Osteoblast (primary cell): Measurements from ENCODE around the gene KDM3A. TPM values are rescaled to one million over a fixed set of nuclear protein-coding genes. Genes with fewer than 3 reads are reported as not detected.

Experiments
- DNase-seq: peaks from one replicate; pipeline ENCODE4 v3.0.0; 2011; ENCODE audit warnings: low spot score, mixed read lengths; ENCODE audit not compliant: insufficient read length; ENCODE audit errors: missing footprints
- H2AFZ ChIP-seq: 2 replicates; pipeline ENCODE4 v1.6.0; 2011; ENCODE audit warnings: mild to moderate bottlenecking, low read length
- H3K27ac ChIP-seq: 2 replicates; pipeline ENCODE4 v1.5.1; 2011; ENCODE audit warnings: mild to moderate bottlenecking, low read depth, low read length, moderate library complexity
- H3K27me3 ChIP-seq: 2 replicates; pipeline ENCODE4 v1.6.0; 2012; ENCODE audit warnings: mild to moderate bottlenecking, control low read depth, inconsistent platforms, low read length, moderate library complexity; ENCODE audit not compliant: insufficient read depth
- H3K36me3 ChIP-seq: 2 replicates; pipeline ENCODE4 v1.5.1; 2011; ENCODE audit warnings: mild to moderate bottlenecking, low read length, control low read depth, moderate library complexity; ENCODE audit not compliant: insufficient read depth
- H3K4me1 ChIP-seq: 2 replicates; pipeline ENCODE4 v1.5.1; 2011; ENCODE audit warnings: mild to moderate bottlenecking, low read length, control low read depth, moderate library complexity; ENCODE audit not compliant: insufficient read depth
- H3K4me2 ChIP-seq: 2 replicates; pipeline ENCODE4 v1.6.0; 2011; ENCODE audit warnings: mild to moderate bottlenecking, low read length; ENCODE audit not compliant: insufficient read depth
- H3K4me3 ChIP-seq: fragments of 200-600 bp; sonication (generic); 3 replicates; pipeline ENCODE4 v1.5.1; 2012; ENCODE audit warnings: mild to moderate bottlenecking, low read length, inconsistent platforms; ENCODE audit not compliant: insufficient read depth
- H3K79me2 ChIP-seq: 2 replicates; pipeline ENCODE4 v1.6.0; 2012; ENCODE audit warnings: mild to moderate bottlenecking, low read length, control low read depth, inconsistent platforms; ENCODE audit not compliant: insufficient read depth
- H3K9me3 ChIP-seq: 2 replicates; pipeline ENCODE4 v1.5.1; 2011; ENCODE audit warnings: low read depth, low read length, control low read depth
- H4K20me1 ChIP-seq: 2 replicates; pipeline ENCODE4 v1.6.0; 2012; ENCODE audit warnings: mild to moderate bottlenecking, low read length, control low read depth; ENCODE audit not compliant: insufficient read depth
- total RNA-seq: library from RNA; depleted of rRNA; stranded (reverse); fragments of >200 nt; gene quantifications from 2 replicates; pipeline ENCODE4 v1.2.3, GENCODE V29; 2012
- TF ChIP-seq, protein P1 (sequence below): IDR thresholded peaks from 2 replicates; pipeline ENCODE4 v1.5.1; 2011; ENCODE audit warnings: mild to moderate bottlenecking, low read depth, low read length, moderate library complexity; ENCODE audit errors: extremely low read depth

Gene KDM3A
- total RNA-seq, 1 donor = 36.9 TPM

DNA sequence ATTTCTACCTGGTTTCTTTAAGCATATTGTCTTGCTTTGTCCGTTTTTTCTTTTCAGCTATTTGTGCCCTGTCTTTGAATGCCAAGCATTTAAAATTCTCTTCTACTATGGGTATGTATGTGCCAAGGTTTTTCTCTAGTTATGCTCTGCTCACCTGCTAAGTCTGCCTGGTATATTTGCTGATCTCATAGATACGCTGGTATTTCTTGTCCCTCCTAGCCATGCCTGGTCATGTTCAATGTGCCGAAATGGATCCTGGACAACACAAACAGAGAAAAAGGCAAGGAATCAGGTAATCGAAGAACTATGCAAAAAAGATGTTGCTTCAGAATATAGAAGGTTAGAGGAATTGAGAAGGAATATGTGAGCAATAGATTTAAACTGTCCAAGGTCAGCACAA lies 14.9 kb upstream of the KDM3A start:
- H3K27me3 ChIP-seq = peaks cover 15% of the 10 kb centered on the region
- no peak overlapping the region for H3K27ac ChIP-seq
- TF ChIP-seq, protein P1, sequence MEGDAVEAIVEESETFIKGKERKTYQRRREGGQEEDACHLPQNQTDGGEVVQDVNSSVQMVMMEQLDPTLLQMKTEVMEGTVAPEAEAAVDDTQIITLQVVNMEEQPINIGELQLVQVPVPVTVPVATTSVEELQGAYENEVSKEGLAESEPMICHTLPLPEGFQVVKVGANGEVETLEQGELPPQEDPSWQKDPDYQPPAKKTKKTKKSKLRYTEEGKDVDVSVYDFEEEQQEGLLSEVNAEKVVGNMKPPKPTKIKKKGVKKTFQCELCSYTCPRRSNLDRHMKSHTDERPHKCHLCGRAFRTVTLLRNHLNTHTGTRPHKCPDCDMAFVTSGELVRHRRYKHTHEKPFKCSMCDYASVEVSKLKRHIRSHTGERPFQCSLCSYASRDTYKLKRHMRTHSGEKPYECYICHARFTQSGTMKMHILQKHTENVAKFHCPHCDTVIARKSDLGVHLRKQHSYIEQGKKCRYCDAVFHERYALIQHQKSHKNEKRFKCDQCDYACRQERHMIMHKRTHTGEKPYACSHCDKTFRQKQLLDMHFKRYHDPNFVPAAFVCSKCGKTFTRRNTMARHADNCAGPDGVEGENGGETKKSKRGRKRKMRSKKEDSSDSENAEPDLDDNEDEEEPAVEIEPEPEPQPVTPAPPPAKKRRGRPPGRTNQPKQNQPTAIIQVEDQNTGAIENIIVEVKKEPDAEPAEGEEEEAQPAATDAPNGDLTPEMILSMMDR = no peak
- H2AFZ ChIP-seq = no peak overlapping the region
- no peaks in the 10 kb centered on the region for H3K79me2 ChIP-seq
- H3K36me3 ChIP-seq = no peaks in the 10 kb centered on the region
- no peak overlapping the region for H3K4me2 ChIP-seq
- no peaks in the 10 kb centered on the region for H4K20me1 ChIP-seq
- no peak for DNase-seq
- H3K4me3 ChIP-seq = no peak overlapping the region
- no peaks in the 10 kb centered on the region for H3K4me1 ChIP-seq
- H3K9me3 ChIP-seq = no peaks in the 10 kb centered on the region

DNA sequence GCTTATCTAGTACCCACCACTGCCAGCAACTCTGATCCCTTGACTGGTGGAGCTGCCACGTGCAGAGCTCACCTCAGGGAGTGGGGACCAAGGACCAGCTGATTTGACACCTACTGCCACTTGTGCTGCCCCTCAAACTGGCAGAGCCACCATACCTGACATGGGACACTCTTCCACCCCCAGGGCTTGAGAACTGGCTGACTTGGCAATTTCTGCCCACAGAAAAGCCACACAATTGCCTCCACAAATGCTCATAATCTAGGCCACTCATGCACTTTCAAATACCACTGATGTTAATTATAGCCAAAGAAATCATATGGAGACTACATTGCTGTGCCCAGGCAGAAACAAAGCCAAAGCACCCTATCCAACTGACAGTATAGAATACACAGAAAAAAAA lies 11.8 kb upstream of the KDM3A start:
- Histone ChIP-seq H3K27me3 (peaks cover 11% of the 10 kb centered on the region), H3K4me2 (no peak overlapping the region), H3K79me2 (no peaks in the 10 kb centered on the region), H3K9me3 (no peaks in the 10 kb centered on the region), H4K20me1 (no peaks in the 10 kb centered on the region), H3K4me1 (no peaks in the 10 kb centered on the region), H3K4me3 (no peak overlapping the region), H3K36me3 (no peaks in the 10 kb centered on the region), H3K27ac (no peak overlapping the region), H2AFZ (no peak overlapping the region)
- TF ChIP-seq, protein P1 = no peak
- no peak for DNase-seq

GRCh38 chr2:86430368-86430767 lies 10.8 kb upstream of the KDM3A start:
- DNase-seq = no peak
- Histone ChIP-seq H3K79me2 (no peaks in the 10 kb centered on the region), H3K4me2 (no peak overlapping the region), H3K27ac (no peak overlapping the region), H4K20me1 (no peaks in the 10 kb centered on the region), H3K9me3 (no peaks in the 10 kb centered on the region), H2AFZ (no peak overlapping the region), H3K36me3 (no peaks in the 10 kb centered on the region), H3K27me3 (peaks cover 7% of the 10 kb centered on the region), H3K4me3 (no peak overlapping the region), H3K4me1 (no peaks in the 10 kb centered on the region)
- TF ChIP-seq, protein P1 = no peak

DNA sequence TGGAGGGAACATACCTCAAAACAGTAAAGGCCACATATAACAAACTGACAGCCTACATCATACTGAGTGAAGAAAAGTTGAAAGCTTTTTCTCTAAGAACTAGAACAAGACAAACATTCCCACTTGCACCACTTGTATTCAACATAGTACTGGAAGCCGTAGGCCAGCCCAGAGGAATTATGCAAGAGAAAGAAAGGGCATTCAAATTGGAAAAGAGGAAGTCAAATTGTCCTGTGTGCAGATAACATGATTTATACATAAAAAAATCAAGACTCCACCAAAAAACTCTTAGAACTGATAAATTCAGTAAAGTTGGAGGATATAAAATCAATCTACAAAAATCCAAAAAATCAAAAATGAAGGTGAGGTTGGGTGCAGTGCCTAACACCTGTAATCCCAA lies 8.0 kb upstream of the KDM3A start:
- Histone ChIP-seq H3K9me3 (no peaks in the 10 kb centered on the region), H3K27ac (no peak overlapping the region), H3K4me1 (no peaks in the 10 kb centered on the region), H3K4me2 (no peak overlapping the region), H2AFZ (no peak overlapping the region), H3K27me3 (no peaks in the 10 kb centered on the region), H3K4me3 (no peak overlapping the region), H3K36me3 (no peaks in the 10 kb centered on the region), H3K79me2 (no peaks in the 10 kb centered on the region), H4K20me1 (no peaks in the 10 kb centered on the region)
- TF ChIP-seq, protein P1 = no peak
- DNase-seq = no peak
